Mesenteric fat pad (tissue), 1 donor: Measurements from ENCODE around the gene GRAMD1B. TPM values are rescaled to one million over a fixed set of nuclear protein-coding genes. Genes with fewer than 3 reads are reported as not detected.
"Not testable (repeated sequence)": the region's sequence is repeated elsewhere in the genome, so short reads cannot be mapped to it uniquely, and the experiment has no call there.

Experiments
- DNase-seq: peaks from one replicate; pipeline ENCODE4 v3.0.0-alpha.2; 2020; ENCODE audit warnings: low spot score
- total RNA-seq: library from RNA; stranded (reverse); fragmentation: NEBNext Ultra II Directional; extraction: Animal tissue kit (Norgen Biotek cat#: 25700); gene quantifications from one replicate; pipeline ENCODE4 v1.2.1, GENCODE V29; 2021
- donor health status: DM: yes; HTN: yes; CAD: no.

Gene GRAMD1B
- total RNA-seq, 1 donor from 2014 or later, result 7.7 TPM

DNA sequence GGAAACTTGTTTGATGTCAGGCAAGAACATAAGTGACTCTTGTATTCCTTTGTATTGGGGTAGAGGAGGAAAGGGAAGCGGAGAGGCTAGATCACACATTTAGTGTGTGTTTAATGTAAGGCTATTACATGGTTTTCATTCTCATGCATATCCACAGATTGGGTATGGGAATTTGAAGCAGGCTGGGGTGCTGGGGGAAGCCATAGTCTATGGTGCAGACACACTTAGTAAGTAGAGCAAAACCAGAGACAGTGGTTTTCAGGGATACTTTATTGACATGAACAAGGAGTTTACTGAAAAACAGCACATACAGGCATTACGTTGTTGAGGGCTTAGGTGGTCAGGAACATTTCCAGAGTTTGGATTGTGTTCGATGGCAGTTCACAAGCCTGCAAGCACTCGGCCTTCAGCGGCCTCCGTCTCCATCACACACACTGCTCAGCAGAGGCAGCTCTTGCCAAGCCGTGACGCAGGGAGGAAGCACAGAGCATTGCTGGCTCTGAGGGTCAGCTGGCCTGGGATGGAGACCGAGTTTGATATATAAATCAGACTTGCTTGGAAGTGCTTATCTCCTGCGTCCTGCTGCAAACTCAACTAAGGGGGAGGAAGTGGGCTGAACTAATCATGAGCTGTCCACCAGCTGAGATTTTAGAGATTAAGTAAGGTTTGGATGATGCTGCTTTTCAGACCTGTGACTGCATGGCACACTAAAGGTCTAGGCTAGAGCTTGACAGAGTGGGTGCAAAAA lies 199.0 kb downstream of the GRAMD1B start:
- no peak for DNase-seq

DNA sequence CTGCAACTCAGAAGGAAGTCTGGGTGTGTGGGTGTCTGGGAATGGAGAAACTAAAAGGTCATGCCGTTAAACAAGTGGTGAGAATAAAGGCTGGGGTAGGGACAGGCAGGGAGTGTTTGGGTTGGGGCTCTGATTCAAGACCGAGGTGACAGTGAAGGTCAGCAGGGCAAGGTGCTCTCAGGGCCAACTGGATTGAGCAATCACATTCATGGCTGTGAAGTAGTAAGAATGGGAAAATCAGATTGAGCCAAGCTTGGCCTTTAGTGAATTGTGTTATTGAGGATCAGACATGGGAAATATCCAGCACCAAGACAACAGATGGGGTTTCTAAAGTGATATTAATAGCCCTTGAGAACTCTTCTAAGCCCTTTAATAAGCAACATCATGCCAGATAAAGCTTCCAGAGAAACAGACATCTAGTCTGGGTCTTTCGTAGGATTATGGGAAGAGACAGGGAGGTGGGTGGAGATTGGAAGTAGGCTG lies 200.1 kb downstream of the GRAMD1B start:
- no peak for DNase-seq

DNA sequence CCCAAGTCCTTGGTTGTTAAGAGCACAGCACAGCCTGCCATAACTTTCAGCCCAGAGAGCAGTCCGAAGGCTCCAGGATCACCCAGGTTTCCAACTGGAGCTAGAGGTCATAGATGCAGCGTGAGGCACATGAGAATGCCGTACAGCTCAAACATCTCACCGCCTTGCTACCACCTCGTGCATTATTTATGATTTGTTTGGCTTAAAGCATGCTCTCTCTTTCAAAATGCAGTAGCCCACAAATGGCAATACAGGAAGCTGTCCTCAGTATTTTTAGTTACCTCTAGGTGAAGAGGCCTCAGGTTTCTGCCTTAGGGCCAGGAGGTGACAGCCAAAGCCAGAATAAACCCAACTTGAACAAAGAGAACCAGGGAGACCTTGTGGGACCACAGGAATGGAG lies 210.0 kb downstream of the GRAMD1B start:
- no peak for DNase-seq

DNA sequence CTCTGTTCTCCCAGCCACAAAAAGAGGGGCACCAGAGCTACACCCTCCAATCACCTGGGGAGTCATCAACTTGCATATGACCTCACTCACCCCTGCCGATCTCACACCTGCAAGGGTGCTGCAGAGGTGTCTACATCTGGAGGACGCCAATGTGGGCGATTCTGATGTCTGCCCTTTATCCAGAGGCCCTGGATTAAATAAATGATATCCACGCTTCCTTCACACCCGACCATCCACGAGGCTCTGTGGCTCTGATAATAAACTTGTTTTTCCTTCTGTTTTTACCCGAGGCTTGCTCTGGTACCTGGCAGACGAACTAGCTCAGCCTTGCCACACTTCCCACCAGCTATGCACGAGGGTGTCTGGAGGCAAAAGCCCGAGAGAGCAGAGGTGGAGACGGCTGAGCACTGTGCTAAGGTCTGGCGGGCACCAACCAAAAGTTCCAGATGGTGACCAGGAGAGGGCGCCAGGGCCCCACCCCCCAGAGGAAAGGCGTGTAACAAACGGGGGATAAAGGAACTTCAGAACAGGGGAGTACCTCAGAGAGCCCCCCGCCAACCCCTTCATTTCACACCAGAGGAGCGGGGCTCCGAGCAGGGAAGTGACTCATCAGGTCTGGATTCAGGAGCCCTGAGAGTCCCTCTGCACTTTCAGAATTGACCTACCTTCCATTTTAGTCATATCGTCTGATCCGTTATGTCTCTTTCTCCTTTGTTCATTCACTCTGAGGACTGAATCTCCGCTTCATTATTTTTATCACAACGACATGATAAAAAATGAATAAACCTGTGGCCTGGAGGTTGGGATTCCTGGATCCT lies 210.8 kb downstream of the GRAMD1B start:
- no peak for DNase-seq

DNA sequence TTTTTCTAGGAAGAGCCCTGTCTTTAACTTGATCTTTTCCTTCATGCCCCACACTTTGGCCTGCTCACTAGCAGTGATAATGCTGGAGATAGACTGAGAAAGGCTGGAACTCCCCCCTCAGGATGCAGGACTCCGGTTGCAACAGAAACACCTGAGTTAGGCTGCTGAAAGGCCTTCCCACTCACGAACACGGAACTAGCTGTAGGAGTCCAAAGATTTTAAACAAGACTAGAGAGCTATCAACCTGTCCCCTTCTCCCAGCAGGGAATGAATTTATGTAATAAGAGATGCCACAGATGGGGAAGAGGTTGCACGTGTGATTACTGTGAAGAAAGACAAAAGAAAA lies 211.4 kb downstream of the GRAMD1B start:
- no peak for DNase-seq

DNA sequence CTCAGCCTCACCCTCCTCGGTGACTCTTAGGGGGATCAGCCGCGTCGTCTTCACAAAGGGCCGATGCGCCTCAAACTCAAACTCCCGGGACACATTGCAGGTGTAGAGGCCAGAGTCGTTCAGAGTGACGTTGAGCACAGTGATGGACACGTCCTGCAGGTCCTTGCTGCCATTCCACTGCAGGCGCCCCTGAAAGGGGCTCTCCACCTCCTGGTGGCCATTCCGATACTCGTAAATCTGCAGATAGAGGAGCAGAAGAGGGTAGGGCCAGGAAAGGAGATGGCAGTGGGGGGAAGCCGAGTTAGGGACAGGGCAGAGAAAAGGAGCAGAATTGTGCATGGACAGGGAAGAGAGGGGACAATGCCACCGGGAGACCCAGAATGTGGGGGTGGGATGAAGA lies 212.4 kb downstream of the GRAMD1B start:
- no peak for DNase-seq

DNA sequence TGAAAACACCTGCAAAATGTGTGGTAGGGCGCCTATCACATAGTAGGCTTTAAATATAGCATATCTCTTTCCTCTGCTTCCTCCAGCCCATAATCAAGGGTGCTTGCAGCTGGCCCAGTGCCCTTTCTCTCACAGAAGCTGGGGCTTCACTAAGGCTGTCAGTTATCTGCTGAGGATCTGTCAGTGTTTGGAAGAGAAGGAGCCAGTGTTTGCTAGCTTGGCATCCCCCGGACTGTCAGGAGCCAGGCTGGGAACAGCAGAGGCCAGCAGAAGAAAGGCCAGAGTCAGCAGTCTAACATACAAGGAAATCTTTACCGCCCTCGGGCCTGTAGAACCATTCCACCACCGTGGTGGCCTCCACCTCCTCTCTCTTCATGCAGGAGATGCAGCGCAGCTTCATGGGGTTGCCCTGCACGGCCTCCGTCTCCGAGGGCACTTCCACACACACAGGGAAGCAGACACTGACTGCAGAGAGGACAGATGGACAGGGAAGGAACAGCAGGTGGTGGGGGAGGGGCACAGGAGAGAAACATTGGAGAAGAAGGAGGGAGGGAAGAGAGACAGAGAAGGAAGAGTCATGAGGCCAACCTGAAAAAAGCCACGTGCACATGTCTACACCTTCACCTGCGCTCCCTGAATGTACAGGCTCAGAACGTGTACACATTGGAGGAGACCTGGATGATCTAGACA lies 215.4 kb downstream of the GRAMD1B start:
- no peak for DNase-seq

DNA sequence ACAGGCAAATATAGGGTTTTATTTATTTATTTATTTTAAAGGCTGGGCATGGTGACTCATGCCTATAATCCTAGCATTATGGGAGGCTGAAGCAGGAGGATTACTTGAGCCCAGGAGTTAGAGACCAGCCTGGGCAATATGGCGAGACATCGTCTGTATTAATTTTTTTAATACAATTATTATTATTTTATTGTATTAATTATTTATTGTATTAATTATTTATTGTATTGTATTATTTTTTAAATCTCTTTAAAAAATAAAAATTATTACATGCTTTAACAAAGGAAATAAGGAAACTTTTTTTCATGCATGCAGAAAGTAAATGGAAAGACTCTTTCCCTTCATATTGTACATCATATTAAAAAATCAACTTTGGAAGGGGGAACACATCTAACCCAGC lies 220.8 kb downstream of the GRAMD1B start:
- DNase-seq, result no peak

DNA sequence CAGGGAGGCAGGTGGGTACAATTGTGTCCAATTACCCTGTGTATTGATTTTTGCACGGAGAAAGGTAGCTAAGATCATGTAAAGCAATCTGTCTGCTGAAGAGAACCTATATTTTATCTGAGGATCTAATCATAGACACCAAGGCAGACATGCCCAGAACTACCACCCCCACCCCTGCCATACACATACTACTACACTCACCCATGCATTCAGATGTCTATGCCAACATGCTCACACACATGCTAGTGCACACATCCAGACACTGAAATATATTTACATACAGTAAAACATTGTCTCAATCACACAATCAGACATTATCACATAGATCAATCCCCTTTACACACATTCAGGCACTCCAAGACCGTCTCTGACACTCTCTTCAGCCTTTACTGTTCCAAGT lies 222.5 kb downstream of the GRAMD1B start:
- no peak for DNase-seq

DNA sequence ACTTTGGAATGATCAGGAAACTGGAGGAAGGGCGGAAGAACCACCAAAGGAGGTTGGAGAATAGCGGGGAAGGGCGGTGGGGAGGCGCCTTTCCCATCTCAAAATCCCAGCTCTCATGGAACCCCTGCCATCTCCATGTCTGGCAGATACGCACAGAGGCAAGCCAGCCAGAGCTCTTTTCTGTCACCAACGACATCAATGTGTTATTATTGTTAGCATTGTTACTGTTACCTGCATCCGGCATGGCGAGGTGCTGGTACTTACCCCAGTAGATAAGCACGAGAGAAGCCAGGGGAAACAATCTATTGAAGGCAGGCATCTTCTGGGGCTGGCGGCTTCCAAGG lies 223.4 kb downstream of the GRAMD1B start:
- no peak for DNase-seq

DNA sequence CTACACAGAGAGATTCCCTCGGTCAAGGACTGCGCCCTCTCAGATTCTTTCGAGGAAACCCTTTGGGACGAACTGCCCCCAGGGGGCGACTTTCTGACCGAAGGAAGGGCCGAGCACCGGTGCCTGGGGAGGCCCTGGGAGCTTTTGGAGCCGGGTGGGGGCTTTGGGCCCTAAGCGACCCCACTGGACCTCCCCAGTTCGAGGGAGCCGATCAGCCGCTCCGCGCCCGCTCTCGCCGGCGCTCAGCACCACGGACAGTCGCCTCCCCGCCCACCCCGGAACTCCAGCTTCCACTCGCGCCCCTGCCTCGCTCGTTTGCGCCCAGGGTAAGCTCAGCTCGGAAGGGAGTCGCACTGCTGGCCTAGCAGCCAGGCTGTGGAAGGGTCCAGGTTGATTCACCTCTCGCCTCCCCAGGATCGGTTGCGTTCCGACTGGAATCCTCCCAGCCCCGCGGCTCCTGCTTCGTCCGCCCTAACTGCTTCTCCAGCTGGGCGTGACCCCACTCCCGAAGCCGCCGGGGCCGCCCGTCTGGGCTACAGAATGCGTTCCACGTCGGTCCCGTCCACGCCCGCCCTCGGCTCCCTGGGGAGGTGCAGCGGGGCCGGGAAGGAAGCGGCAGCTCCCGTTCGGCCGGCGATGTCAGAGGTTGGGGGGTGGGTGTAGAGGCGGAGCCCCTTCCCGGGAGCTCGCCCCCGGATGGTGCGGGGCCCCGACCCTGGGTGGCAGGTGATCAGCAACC lies 223.9 kb downstream of the GRAMD1B start:
- DNase-seq, result no peak

DNA sequence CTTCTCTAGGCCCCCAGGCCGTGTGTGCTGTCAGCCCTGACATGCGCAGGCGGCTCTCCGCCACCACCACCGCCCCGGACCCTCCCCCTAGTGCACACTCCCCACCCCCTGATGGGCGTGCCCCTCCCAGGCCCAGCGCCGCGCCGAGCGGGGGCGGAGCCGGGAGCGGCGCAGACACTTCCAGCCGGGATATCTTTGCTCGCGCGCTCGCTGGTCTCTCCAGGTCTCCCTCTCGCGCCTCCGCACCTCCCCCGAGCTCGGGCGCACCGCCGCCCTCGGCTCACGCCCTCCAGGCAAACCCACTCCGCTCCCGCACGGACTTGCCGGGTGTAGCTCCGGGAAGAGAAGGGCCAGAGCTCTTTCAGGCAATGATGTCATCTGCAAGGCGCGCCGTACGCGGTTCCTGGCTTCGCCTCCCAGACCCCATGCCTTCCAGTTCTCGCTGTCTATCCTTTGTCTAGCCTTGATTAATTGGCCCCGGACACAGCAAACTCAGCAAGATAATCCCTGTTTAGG lies 224.6 kb downstream of the GRAMD1B start, which contains the start of gene SCN3B:
SCN3B (minus strand) TSS at position 59 of the 516 bp plus-strand sequence. CDS start 823 bp downstream, outside the sequence.
- no peak for DNase-seq

DNA sequence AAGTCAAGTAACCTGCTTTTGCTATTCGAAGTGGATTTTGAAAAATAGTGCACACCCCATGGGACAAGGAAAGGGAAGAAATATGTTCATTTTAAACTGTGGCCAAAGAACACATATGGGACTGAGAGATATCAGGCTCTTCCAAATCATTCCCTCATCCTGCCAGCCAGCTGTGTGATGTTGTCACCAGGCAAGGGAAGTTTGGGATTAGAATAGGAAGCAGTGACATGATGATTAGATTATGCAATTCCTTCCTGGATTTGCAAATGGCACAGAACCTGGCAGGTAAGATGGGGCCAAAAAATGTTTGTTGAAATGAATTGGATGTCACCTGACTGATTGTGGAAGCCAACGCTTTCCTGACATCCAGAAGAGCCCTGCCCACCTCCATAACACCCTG lies 229.2 kb downstream of the GRAMD1B start:
- DNase-seq, result no peak

DNA sequence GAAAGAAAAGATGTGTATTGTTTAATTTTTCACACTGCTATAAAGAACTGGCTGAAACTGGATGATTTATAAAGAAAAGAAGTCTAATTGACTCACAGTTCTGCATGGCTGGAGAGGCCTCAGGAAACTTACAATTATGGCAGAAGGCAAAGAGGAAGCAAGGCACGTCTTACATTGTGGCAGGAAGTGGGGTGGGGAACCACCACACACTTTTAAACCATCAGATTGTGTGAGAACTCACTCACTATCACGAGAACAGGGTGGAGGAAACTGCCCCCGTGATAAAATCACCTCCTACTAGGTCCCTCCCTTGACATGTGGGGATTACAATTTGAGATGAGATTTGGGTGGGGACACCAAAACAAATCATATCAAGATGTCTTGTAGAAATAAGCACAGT lies 229.9 kb downstream of the GRAMD1B start:
- not testable (repeated sequence) for DNase-seq

DNA sequence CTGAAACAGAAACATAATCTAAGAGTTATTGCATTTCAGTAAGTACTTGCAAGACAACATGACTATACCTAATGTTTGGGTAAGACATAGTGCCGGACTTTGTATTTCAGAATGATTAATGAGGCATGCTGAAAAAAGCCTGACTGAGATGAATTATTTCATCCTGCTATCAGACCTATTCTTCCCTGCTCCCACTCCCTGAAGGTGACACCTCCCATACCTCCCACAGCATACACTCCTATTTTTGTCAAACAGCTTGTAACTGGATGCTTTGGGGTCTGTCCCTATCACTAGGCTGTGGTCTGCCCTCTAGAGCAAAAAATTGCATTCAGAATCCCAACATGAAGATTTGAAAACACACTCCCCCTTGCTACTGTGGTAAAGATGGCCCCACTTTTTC lies 235.2 kb downstream of the GRAMD1B start:
- DNase-seq, result no peak

DNA sequence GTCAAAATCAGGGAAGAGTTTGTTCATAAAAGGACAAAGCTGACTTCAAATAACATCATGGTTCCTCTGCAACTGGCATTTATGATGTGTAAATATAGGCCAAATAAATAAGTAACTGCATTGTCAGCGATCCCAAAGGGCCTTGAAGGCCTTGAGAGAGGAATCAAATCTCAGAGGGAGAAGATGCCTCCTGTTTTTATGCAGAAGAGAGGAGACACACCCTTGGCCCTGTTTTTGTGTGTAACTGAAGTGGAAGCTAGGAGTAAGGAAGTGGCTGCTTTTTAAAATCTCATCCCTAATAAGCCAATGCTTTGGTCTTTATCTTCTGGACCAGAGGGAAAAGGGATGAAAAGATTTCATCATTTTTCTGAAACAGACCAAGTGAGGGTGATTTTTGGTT lies 240.0 kb downstream of the GRAMD1B start:
- no peak for DNase-seq

DNA sequence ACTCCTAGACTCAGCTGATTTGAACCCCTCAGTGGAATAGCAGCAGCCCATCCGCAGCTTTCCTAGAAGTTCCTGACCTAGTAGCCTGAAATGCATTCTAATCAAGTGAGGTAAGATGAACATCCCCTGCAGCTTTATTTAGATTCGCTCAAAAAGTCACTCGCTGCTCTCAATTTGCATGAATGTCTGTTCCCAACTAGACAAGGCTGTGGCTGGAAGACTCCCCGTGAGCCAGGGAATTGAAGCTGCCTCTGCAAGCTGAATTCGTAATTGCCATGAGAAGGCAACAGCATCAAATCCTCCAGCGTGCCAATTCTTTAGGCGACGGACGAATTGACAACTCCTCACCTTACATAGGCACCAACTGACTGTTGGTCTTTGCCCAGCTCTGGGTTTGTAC lies 241.5 kb downstream of the GRAMD1B start:
- DNase-seq, result no peak

DNA sequence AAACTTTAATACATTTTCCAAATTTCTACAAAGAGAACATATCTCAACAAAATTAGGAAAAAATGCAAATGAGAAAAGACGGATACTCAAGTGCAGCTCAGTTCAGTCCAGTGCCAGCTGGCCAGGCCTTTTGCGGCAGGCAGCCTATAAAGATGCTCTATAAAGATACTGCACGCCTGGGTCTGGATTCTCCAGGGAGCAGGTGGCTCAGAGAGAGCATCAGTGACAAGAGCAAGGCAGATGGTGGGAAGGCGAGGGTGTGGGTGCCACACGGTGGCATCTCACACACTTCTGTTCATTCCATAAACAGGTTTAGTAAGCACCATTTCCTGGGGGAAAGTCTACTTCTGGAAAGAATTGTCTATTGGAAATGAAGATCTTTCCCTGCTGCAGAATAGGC lies 242.5 kb downstream of the GRAMD1B start:
- DNase-seq, result no peak

DNA sequence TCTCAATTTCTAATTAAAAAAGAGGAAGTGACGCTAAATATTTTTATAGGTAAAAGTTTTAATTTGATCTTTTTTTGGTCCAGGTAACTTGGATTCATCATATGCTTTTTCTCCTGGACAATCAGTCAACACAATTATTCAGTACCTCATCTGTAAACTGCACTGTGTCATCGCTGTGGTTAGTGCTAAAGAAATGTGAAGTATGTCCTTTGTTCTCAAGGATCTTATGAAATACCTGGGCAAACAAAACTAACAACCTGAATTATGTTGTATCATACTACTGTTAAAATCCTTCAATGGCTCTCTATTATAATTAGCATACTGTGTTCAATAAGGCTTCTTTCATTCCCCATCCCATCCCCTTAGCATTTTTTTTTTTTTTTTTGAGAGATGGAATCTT lies 244.2 kb downstream of the GRAMD1B start:
- DNase-seq, result no peak
